Measurements from ENCODE around the gene GPRC5A.

DNA sequence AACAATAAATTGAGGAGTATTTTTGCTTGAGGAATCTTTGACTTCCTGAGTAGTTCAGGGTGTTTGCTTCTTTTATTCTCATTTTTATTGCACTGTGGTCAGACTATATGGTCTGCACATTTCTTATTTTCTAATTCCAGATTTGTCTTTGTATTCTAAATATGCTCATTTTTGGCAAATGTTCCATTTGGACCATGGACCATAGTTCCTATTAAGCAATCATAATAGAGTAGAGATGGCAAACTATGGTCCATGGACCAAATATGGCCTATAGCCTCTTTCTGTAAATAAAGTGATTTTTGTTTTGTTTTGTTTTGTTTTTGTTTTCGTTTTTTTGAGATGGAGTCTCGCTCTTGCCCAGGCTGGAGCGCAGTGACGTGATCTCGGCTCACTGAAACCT, 2.1 kb downstream of the GPRC5A start:
- TF ChIP-seq, protein P1, sequence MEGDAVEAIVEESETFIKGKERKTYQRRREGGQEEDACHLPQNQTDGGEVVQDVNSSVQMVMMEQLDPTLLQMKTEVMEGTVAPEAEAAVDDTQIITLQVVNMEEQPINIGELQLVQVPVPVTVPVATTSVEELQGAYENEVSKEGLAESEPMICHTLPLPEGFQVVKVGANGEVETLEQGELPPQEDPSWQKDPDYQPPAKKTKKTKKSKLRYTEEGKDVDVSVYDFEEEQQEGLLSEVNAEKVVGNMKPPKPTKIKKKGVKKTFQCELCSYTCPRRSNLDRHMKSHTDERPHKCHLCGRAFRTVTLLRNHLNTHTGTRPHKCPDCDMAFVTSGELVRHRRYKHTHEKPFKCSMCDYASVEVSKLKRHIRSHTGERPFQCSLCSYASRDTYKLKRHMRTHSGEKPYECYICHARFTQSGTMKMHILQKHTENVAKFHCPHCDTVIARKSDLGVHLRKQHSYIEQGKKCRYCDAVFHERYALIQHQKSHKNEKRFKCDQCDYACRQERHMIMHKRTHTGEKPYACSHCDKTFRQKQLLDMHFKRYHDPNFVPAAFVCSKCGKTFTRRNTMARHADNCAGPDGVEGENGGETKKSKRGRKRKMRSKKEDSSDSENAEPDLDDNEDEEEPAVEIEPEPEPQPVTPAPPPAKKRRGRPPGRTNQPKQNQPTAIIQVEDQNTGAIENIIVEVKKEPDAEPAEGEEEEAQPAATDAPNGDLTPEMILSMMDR (IDR thresholded peaks at IDR 0.05) = no peak
- TF ChIP-seq EP300 (IDR thresholded peaks at IDR 0.05) (no peak), POLR2A (IDR thresholded peaks at IDR 0.05) (no peak)

Measured in tibial nerve (tissue), 4 donors.